HAP-1 (cell line): ENCODE data around the gene RAB11FIP4.
"Not testable (repeated sequence)": the region's sequence is repeated elsewhere in the genome, so short reads cannot be mapped to it uniquely, and the experiment has no call there.

ENCODE experiments used
- DNase-seq, 2 experiments: peaks; one replicate each; pipeline ENCODE4 v3.0.0-alpha.2; 2016 to 2020; ENCODE audit warnings: low spot score in 2 of 2
- H3K27me3 ChIP-seq: fragments of 250-450 bp; sonication (Bioruptor Pico); 2 replicates; pipeline ENCODE4 v1.5.1; 2020; ENCODE audit warnings: low read depth, mild to moderate bottlenecking, moderate library complexity
- H3K36me3 ChIP-seq: fragments of 250-450 bp; sonication (Bioruptor Pico); replicated peaks from 2 replicates; pipeline ENCODE4 v1.5.1; 2020; ENCODE audit warnings: mild to moderate bottlenecking
- H3K4me1 ChIP-seq: fragments of 250-450 bp; sonication (Bioruptor Pico); 2 replicates; pipeline ENCODE4 v1.5.1; 2020; ENCODE audit warnings: mild to moderate bottlenecking
- H3K4me3 ChIP-seq: fragments of 250-450 bp; sonication (Bioruptor Pico); 2 replicates; pipeline ENCODE4 v1.5.1; 2020; ENCODE audit warnings: mild to moderate bottlenecking, moderate library complexity
- H3K9me3 ChIP-seq: fragments of 250-450 bp; sonication (Bioruptor Pico); 2 replicates; pipeline ENCODE4 v1.5.1; 2020; ENCODE audit warnings: mild to moderate bottlenecking, moderate library complexity
- in situ Hi-C: fragments of 300-500 bp; cut with MboI; formaldehyde crosslinking; loops from 3 replicates; pipeline ENCODE4 v1.14.3; 2020; ENCODE audit warnings: low sequenced_read_pairs, inconsistent platforms, mixed read lengths

Gene RAB11FIP4, protein sequence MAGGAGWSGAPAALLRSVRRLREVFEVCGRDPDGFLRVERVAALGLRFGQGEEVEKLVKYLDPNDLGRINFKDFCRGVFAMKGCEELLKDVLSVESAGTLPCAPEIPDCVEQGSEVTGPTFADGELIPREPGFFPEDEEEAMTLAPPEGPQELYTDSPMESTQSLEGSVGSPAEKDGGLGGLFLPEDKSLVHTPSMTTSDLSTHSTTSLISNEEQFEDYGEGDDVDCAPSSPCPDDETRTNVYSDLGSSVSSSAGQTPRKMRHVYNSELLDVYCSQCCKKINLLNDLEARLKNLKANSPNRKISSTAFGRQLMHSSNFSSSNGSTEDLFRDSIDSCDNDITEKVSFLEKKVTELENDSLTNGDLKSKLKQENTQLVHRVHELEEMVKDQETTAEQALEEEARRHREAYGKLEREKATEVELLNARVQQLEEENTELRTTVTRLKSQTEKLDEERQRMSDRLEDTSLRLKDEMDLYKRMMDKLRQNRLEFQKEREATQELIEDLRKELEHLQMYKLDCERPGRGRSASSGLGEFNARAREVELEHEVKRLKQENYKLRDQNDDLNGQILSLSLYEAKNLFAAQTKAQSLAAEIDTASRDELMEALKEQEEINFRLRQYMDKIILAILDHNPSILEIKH

DNA sequence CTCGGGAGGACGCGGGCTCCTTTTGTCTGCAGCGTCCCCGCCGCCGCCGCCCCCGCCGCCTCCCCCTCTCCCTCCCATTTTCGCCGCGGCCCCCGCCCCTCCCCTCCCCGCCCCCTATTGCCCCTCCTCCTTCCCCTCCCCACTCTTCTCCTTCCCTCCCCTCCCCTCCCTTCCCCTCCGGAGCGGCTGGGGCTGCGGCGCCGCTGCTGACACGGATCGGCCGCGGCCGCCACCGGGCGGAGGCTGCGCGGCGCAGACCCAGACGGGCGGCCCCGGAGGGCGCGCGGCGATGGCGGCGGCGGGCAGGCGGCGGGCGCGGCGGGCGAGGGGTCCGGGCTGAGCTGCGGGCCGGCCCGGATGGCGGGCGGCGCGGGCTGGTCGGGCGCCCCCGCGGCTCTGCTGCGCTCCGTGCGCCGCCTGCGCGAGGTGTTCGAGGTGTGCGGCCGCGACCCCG is at the start of gene RAB11FIP4:
TSS of gene RAB11FIP4 (plus strand) at position 180 of the 454 bp plus-strand sequence. CDS start at position 358, 178 bp downstream.
- Histone ChIP-seq H3K36me3 (no peaks in the 10 kb centered on the region), H3K4me1 (no peaks in the 10 kb centered on the region), H3K4me3 (peak within 1 kb of the TSS; percentile 34), H3K9me3 (no peaks in the 10 kb centered on the region), H3K27me3 (no peaks in the 10 kb centered on the region)
- peak in 1 of 2 experiments; percentile 72 for DNase-seq
- in situ Hi-C loops = no loop called here

DNA sequence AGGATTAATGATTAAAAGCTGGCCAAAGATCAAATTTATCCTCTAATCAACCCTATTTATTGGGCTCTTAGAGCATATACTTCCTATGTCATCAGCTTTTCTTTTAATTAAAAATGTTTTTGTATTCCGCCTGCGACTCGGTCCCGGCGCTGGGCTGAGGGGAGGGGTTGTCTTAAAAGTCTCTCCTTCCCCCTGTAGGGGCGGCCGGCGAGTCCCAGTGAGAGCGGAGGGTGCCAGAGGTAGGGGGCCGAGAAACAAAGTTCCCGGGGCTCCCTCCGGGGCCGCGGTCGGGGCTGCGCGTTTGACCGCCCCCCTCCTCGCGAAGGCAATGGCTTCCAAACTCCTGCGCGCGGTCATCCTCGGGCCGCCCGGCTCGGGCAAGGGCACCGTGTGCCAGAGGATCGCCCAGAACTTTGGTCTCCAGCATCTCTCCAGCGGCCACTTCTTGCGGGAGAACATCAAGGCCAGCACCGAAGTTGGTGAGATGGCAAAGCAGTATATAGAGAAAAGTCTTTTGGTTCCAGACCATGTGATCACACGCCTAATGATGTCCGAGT is 46.2 kb upstream of the RAB11FIP4 start:
- DNase-seq, H3K4me1 ChIP-seq, H3K27me3 ChIP-seq, H3K36me3 ChIP-seq, in situ Hi-C loops, H3K9me3 ChIP-seq, H3K4me3 ChIP-seq: not testable (repeated sequence)

DNA sequence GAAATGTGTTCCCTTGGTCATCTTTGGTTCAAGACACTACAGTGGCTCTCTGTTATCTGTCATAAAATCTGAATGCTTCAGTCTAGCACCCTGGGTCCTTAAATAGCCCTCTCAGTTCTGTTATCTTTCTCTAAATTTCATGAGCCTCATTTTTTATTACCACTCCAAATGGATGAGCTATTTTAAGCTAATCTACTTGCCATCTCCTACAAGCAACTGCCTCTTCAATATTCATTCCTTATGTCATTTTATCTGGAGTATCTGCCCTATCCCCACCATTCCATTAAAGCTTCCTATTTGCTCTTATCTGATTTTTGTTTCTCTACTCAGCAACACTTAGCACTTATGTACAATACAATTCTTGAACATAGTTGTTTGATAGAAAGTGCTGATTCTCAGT is 42.0 kb upstream of the RAB11FIP4 start:
- Histone ChIP-seq H3K27me3 (no peaks in the 10 kb centered on the region), H3K4me1 (no peaks in the 10 kb centered on the region), H3K4me3 (no peak overlapping the region), H3K9me3 (no peaks in the 10 kb centered on the region), H3K36me3 (peaks cover 21% of the 10 kb centered on the region)
- no peak for DNase-seq
- in situ Hi-C loops = no loop called here

DNA sequence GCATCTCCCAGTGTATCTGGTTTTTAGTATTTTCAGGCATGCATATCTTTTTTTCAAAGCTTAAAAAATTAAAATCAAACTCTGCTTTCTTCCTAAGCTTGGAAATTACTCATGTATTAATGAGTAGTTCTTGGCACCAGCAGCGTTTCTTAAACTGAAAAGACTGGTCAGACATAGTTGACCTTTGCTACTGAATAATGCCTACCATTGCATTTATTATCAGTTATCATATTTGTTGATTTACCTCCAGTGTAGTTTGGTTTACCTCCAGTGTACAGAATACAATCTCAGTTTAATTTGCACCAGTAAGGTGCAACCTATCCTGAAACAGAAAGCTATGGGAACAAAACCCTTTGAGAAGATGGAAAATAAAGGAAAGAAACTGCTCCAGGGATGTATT is 35.5 kb upstream of the RAB11FIP4 start:
- in situ Hi-C loops = no loop called here
- no peaks in the 10 kb centered on the region for H3K4me1 ChIP-seq
- H3K9me3 ChIP-seq = no peaks in the 10 kb centered on the region
- H3K4me3 ChIP-seq = no peak overlapping the region
- no peak for DNase-seq
- peaks cover 22% of the 10 kb centered on the region for H3K36me3 ChIP-seq
- H3K27me3 ChIP-seq = no peaks in the 10 kb centered on the region

DNA sequence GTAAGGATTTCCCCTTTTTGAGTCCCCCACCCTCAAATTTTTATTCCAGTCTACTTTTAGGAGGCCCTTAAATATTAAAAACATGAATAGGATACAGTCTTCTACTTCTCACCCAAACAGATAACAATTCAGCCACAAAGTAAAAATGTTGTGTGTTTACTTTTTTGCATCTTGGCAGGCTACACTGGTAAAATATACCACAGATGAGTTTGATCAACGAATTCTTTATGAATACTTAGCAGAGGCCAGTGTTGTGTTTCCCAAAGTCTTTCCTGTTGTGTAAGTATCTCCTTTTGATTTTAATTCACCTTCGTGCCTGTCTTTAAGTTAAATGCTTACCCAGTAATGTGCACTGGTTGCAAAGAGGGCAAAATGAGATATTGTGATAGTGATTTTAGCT is 34.4 kb upstream of the RAB11FIP4 start:
- Histone ChIP-seq H3K4me3 (no peak overlapping the region), H3K4me1 (peaks cover 4% of the 10 kb centered on the region; the same call in 1 of the 2 replicates), H3K9me3 (no peaks in the 10 kb centered on the region), H3K27me3 (no peaks in the 10 kb centered on the region), H3K36me3 (peaks cover 24% of the 10 kb centered on the region)
- in situ Hi-C loops = no loop called here
- DNase-seq = no peak

DNA sequence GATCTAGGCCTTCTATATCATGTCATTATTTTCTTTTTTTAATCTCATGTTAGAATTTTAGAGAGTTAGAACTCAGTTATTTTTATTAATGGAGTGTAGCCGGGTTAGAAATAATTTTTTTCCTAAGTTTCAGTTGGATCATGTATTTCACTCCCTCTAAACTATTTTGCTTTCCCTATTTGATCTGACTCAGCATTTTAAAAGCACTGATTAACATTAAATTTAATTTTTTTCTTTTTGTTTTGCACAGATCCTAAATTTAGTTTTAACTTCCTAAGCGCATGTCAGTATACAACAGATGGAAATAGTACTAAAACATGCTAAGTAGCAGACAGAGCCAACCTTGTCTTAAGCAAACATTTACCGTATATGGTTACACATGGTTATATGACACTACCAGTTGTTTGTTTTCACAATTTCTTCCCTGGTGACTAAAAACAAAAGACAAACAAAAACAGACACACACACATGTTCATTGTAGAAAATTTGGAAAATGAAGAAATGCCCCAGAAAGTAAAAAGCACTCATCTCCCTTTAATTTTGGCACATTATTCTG is 33.6 kb upstream of the RAB11FIP4 start:
- peaks cover 4% of the 10 kb centered on the region; the same call in 1 of the 2 replicates for H3K4me1 ChIP-seq
- no peak overlapping the region for H3K4me3 ChIP-seq
- in situ Hi-C loops = no loop called here
- H3K36me3 ChIP-seq = peaks cover 24% of the 10 kb centered on the region
- no peak for DNase-seq
- H3K27me3 ChIP-seq = no peaks in the 10 kb centered on the region
- no peaks in the 10 kb centered on the region for H3K9me3 ChIP-seq

DNA sequence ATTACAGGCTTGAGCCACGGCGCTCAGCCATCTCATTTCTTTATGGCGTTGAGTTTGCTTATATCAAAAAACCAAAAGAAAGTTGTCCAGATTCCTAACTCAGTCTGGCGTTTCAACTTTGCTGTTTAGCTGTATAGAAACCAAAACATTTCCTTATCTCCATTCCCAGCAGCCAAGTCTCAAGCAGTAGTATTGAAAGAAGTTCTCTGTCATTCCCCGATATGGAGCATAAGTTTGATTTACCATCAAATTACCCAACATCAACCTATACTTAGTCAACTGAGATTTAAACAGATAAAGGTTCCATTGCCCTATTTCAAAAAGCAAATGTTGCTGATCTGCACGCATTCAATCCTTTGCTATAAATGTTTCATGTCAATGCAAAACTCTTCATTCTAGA is 27.5 kb upstream of the RAB11FIP4 start:
- Histone ChIP-seq H3K4me3 (no peak overlapping the region), H3K4me1 (peaks cover 4% of the 10 kb centered on the region; the same call in 1 of the 2 replicates), H3K27me3 (no peaks in the 10 kb centered on the region), H3K9me3 (no peaks in the 10 kb centered on the region), H3K36me3 (peaks cover 15% of the 10 kb centered on the region)
- in situ Hi-C loops = no loop called here
- DNase-seq = no peak

DNA sequence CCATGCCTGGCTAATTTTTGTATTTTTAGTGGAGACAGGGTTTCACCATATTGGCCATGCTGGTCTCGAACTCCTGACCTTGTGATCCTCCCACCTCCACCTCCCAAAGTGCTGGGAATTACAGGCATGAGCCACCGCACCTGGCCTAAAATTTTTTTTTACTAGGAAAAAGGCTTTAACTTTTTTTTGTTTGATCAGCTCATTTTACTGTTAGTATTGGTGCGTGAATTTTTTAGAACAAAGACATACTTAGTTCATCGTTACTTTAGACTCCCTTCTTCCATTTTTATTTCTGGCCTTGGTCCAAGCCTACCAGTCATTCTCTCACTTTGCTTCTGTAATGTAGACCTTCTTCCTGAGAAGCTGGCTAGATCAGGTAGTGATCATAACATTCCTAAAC is 25.4 kb upstream of the RAB11FIP4 start:
- Histone ChIP-seq H3K4me1 (peaks cover 4% of the 10 kb centered on the region), H3K27me3 (no peaks in the 10 kb centered on the region), H3K36me3 (peaks cover 7% of the 10 kb centered on the region), H3K9me3 (no peaks in the 10 kb centered on the region), H3K4me3 (no peak overlapping the region)
- in situ Hi-C loops = no loop called here
- no peak for DNase-seq

DNA sequence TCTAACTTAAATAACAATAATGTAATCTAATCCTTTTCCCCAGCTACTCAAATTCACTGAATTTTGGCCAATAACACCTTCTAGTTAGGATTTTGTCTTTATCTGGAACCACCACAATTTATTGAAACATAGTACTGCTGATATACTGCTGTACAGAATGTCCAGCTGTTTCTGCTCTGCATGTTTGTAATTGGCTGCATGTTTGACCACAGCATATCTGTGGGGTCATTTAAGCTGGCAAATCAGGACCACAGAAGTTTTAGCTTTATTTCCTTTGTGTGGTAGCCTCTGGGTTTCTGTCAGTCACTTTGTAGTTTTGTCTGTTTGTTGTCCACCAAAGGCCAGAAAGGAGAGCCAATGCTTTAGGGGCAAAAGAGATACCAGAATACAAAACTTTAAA is 22.2 kb upstream of the RAB11FIP4 start:
- H3K4me1 ChIP-seq = peaks cover 5% of the 10 kb centered on the region
- H3K27me3 ChIP-seq = no peaks in the 10 kb centered on the region
- in situ Hi-C loops = no loop called here

DNA sequence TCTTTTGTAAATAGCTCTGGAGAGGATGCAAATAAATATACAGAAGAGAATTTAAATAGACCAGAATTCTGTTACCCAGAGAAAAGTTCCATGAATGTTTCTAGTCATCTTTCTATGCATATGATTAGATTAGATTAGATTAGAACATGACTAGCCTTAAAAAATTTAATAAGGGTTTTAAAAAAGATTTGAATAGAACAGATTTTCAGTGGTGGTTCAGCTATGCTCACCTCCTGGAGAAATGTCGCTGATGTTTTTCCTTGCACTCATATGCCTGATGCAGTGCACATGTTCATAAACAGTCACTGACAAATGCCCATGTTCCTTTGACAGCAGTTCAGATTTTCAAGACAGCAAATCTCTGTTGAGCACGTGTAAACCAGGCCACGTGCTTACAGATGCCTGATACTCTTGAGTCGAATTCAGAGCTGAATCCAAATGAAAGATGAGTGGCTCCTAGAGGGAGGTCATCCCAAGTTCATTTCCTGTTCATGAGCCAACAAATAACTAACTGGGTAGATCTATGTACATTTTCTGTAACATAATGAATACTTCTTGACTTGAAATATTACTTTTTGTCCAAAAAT is 19.9 kb upstream of the RAB11FIP4 start:
- Histone ChIP-seq H3K36me3 (no peaks in the 10 kb centered on the region; the same call in 1 of the 2 replicates), H3K4me1 (peaks cover 5% of the 10 kb centered on the region), H3K4me3 (no peak overlapping the region), H3K9me3 (no peaks in the 10 kb centered on the region), H3K27me3 (no peaks in the 10 kb centered on the region)
- no peak for DNase-seq
- in situ Hi-C loops = no loop called here

More for the DNA sequence above, 22.2 kb upstream of the RAB11FIP4 start:
- Histone ChIP-seq H3K4me3 (no peak overlapping the region), H3K36me3 (no peaks in the 10 kb centered on the region; the same call in none of the 2 replicates), H3K9me3 (no peaks in the 10 kb centered on the region)
- DNase-seq = no peak

DNA sequence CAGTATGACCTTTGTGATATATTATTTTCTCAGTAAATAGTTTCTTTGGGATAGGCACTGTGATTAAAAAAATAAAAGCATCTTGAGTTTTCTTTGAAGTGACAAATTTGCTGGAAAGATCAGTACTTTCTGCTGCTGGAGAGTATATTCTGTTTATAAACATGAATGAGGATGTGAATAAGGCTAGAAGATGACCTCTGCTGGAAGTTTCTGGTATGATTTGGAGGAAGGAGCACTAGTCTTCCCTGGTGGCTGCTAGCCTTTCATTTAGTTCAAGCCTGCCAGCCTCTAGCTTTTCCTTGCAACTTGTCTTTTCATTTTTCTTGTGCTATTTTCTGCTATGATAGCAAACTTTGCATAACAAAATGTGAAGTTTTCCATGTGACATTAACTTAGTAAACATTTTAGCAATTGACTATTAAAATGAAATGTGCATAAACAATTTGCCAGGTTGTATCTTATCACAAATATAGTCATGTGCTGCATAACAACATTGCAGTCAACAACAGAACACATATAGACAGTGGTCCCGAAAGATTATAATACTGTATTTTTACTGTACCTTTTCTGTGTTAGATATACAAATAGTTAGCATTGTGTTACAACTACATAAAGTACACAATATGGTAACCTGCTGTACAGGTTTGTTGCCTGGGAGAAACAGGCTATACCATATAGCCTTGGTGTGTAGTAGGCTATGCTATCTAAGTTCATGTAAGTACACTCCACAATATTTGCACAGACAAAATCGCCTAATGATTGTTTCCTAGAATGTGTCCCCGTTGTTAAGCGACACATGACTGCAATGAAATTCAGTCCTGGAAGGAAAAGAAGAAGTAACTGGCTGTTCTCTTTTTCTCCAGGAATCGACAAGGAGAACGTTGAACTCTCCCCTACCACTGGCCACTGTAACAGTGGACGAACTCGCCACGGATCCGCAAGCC is 18.1 kb upstream of the RAB11FIP4 start:
- Histone ChIP-seq H3K4me1 (peaks cover 5% of the 10 kb centered on the region), H3K9me3 (no peaks in the 10 kb centered on the region), H3K36me3 (no peaks in the 10 kb centered on the region; the same call in 1 of the 2 replicates), H3K27me3 (no peaks in the 10 kb centered on the region), H3K4me3 (no peak overlapping the region)
- in situ Hi-C loops = no loop called here
- DNase-seq = peak; percentile 40 to 61

DNA sequence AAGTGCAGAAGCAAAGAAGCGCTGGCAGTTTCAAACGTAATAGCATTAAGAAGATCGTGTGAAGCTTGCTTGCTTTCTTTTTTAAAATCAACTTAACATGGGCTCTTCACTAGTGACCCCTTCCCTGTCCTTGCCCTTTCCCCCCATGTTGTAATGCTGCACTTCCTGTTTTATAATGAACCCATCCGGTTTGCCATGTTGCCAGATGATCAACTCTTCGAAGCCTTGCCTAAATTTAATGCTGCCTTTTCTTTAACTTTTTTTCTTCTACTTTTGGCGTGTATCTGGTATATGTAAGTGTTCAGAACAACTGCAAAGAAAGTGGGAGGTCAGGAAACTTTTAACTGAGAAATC is 17.4 kb upstream of the RAB11FIP4 start:
- no peaks in the 10 kb centered on the region; the same call in 1 of the 2 replicates for H3K36me3 ChIP-seq
- H3K9me3 ChIP-seq = no peaks in the 10 kb centered on the region
- DNase-seq = no peak
- no peak overlapping the region for H3K4me3 ChIP-seq
- H3K4me1 ChIP-seq = peaks cover 5% of the 10 kb centered on the region
- in situ Hi-C loops = no loop called here
- H3K27me3 ChIP-seq = no peaks in the 10 kb centered on the region

DNA sequence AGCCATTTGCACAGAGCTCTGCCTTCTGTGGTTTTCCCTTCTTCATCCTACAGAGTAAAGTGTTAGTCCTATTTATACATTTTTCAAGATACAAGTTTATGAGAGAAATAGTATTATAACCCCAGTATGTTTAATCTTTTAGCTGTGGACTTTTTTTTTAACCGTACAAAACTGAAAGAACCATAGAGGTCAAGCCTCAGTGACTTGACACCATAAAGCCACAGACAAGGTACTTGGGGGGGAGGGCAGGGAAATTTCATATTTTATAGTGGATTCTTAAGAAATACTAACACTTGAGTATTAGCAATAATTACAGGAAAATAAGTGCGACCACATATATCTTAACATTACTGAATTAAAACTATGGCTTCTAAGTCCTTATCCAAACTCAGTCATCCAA is 17.0 kb upstream of the RAB11FIP4 start:
- no peak overlapping the region for H3K4me3 ChIP-seq
- no peaks in the 10 kb centered on the region for H3K9me3 ChIP-seq
- peaks cover 6% of the 10 kb centered on the region for H3K4me1 ChIP-seq
- in situ Hi-C loops = no loop called here
- H3K27me3 ChIP-seq = no peaks in the 10 kb centered on the region
- no peak for DNase-seq
- no peaks in the 10 kb centered on the region; the same call in 1 of the 2 replicates for H3K36me3 ChIP-seq
